ENCODE measurements around the gene TIPIN.

Gene TIPIN

GRCh38 chr15:66387163-66388042 is 30.9 kb upstream of the TIPIN start:
- H3K4me1 ChIP-seq (ENCODE audit: control insufficient read depth, insufficient read depth, low read length): peaks cover 5% of the 10 kb centered on the region; the same call in 1 of the 2 replicates
- H3K27ac ChIP-seq (ENCODE audit: extremely low read depth, low read depth, low read length): peak overlapping the region; percentile 83
- ChIA-PET POLR2A (interaction anchor here (0.5 to 3.2 kb wide), 19 partner anchors 17 to 596 kb away, joined by 3 to 26 read pairs (median 4); partner anchors contain the start of genes RPL4, SNAPC5, TIPIN and ZWILCH), CTCF (interaction anchor here (0.6 to 4.8 kb wide), 14 partner anchors 12 to 915 kb away, joined by 3 to 58 read pairs (median 3); partner anchors contain the start of gene SNAPC5)
- H3K36me3 ChIP-seq (ENCODE audit: control insufficient read depth in 2 of 2, insufficient read depth in 1 of 2, low read length in 2 of 2): peaks cover 0 to 23% of the 10 kb centered on the region in 2 experiments; a peak in 2 of 3 replicates
- no peaks in the 10 kb centered on the region for H3K9me3 ChIP-seq (ENCODE audit: control insufficient read depth, insufficient read depth, low read depth, low read length)
- peak overlapping the region; percentile 88 for H3K4me3 ChIP-seq (ENCODE audit: low read depth, low read length)
- TF ChIP-seq ZBTB8A (tag by site-specific recombination; IDR thresholded peaks at IDR 0.05) (peak; percentile 62), ZNF426 (tag by site-specific recombination; IDR thresholded peaks at IDR 0.05) (no peak), ZNF658 (tag by site-specific recombination; IDR thresholded peaks at IDR 0.05) (no peak), ZNF596 (tag by site-specific recombination; IDR thresholded peaks at IDR 0.05) (0 out of 2 replicates have a peak, but pooled peaks have one; percentile 29), ZNF660 (tag by site-specific recombination; IDR thresholded peaks at IDR 0.05) (peak; percentile 61), ZNF629 (tag by site-specific recombination; IDR thresholded peaks at IDR 0.05) (peak; percentile 33), GFI1B (tag by site-specific recombination; IDR thresholded peaks at IDR 0.05) (peak; percentile 43; the same call in 1 of the 2 replicates), ZBTB20 (tag by site-specific recombination; IDR thresholded peaks at IDR 0.05) (peak; percentile 86), EGR2 (tag by site-specific recombination; IDR thresholded peaks at IDR 0.05; ENCODE audit: low read depth) (no peak), ZNF391 (tag by site-specific recombination; IDR thresholded peaks at IDR 0.05; ENCODE audit: borderline replicate concordance, low read depth) (peak; percentile 43; the same call in 1 of the 2 replicates), PRDM6 (tag by site-specific recombination; IDR thresholded peaks at IDR 0.05) (no peak), MZF1 (tag by site-specific recombination; IDR thresholded peaks at IDR 0.05; ENCODE audit: borderline replicate concordance) (peak; percentile 48; the same call in 1 of the 2 replicates), ZNF518A (tag by site-specific recombination; conservative IDR thresholded peaks at IDR 0.05; ENCODE audit: low read depth) (0 out of 2 replicates have a peak, but pooled peaks have one; percentile 12), ZNF707 (tag by site-specific recombination; IDR thresholded peaks at IDR 0.05) (no peak), ZNF610 (tag by site-specific recombination; IDR thresholded peaks at IDR 0.05; ENCODE audit: borderline replicate concordance) (no peak), SCRT1 (tag by site-specific recombination; IDR thresholded peaks at IDR 0.05; ENCODE audit: borderline replicate concordance) (peak; percentile 99), BCL11A (tag by site-specific recombination; IDR thresholded peaks at IDR 0.05; ENCODE audit: low read depth) (no peak), ZSCAN30 (tag by site-specific recombination; IDR thresholded peaks at IDR 0.05) (0 out of 2 replicates have a peak, but pooled peaks have one; percentile 33), WT1 (tag by site-specific recombination; IDR thresholded peaks at IDR 0.05) (peak; percentile 65), ZIC2 (tag by site-specific recombination; IDR thresholded peaks at IDR 0.05) (peak; percentile 59), ZNF335 (tag by site-specific recombination; conservative IDR thresholded peaks at IDR 0.05) (peak; percentile 52), ZNF121 (tag by site-specific recombination; IDR thresholded peaks at IDR 0.05) (no peak), ATF2 (tag by site-specific recombination; IDR thresholded peaks at IDR 0.05; ENCODE audit: low read depth) (no peak), ZNF580 (tag by site-specific recombination; IDR thresholded peaks at IDR 0.05) (no peak), ZNF558 (tag by site-specific recombination; IDR thresholded peaks at IDR 0.05) (no peak), ZNF701 (tag by site-specific recombination; IDR thresholded peaks at IDR 0.05) (no peak), ZBTB7A (tag by site-specific recombination; IDR thresholded peaks at IDR 0.05; ENCODE audit: low read depth) (no peak), YY1 (tag by site-specific recombination; IDR thresholded peaks at IDR 0.05) (0 out of 2 replicates have a peak, but pooled peaks have one; percentile 5)
